Common myeloid progenitor, CD34-positive (primary cell): ENCODE results near the gene CDH4.

Source experiments
- CTCF ChIA-PET: fragments of 350-600 bp; sonication (Branson Sonifier 250); formaldehyde crosslinking; loops from one replicate; lab custom pipeline; 2021; ENCODE audit warnings: antibody characterized with exemption; lab: Charles Lee
- POLR2A ChIA-PET: fragments of 350-600 bp; sonication (Branson Sonifier 250); formaldehyde crosslinking; loops from one replicate; lab custom pipeline; 2021; ENCODE audit warnings: antibody characterized with exemption; lab: Charles Lee
- DNase-seq, 3 donors: peaks; one replicate each; pipeline versions ENCODE4 v3.0.0 to v3.0.0-alpha.2; 2013
- H3K27ac ChIP-seq, 2 experiments: 1 replicate in 1 of 2; 2 replicates in 1 of 2; pipeline ENCODE4 v1.7.0; 2013; ENCODE audit warnings: inconsistent platforms in 2 of 2, low read length in 2 of 2, mild to moderate bottlenecking in 2 of 2, low read depth in 1 of 2, moderate library complexity in 1 of 2; ENCODE audit not compliant: severe bottlenecking in 2 of 2, insufficient read depth in 1 of 2, poor library complexity in 1 of 2
- H3K27me3 ChIP-seq, 5 experiments: replicated peaks in 2 of 5; 1 replicate in 3 of 5; 2 replicates in 2 of 5; pipeline versions ENCODE4 v1.6.1 to v1.7.0; 2013; ENCODE audit warnings: low read length in 4 of 5, mild to moderate bottlenecking in 2 of 5, moderate library complexity in 2 of 5, inconsistent platforms in 1 of 5; ENCODE audit not compliant: insufficient read depth in 5 of 5, control insufficient read depth in 4 of 5
- H3K36me3 ChIP-seq, 4 experiments: 1 replicate in 2 of 4; 2 replicates in 2 of 4; pipeline versions ENCODE4 v1.6.1 to v1.7.0; 2013; ENCODE audit warnings: low read length in 3 of 4, control low read depth in 1 of 4, mild to moderate bottlenecking in 1 of 4; ENCODE audit not compliant: control insufficient read depth in 4 of 4, insufficient read depth in 4 of 4
- H3K4me1 ChIP-seq, 4 experiments: 1 replicate in 3 of 4; 2 replicates in 1 of 4; pipeline versions ENCODE4 v1.6.1 to v1.7.1; 2013; ENCODE audit warnings: low read length in 3 of 4, mild to moderate bottlenecking in 3 of 4, control low read depth in 1 of 4, inconsistent platforms in 1 of 4, moderate library complexity in 1 of 4; ENCODE audit not compliant: control insufficient read depth in 4 of 4, insufficient read depth in 4 of 4; ENCODE audit errors: control extremely low read depth in 1 of 4
- H3K4me3 ChIP-seq, 7 experiments: 1 replicate in 4 of 7; 2 replicates in 3 of 7; pipeline versions ENCODE4 v1.5.1 to v1.7.0; 2013; ENCODE audit warnings: mild to moderate bottlenecking in 7 of 7, low read length in 6 of 7, moderate library complexity in 6 of 7, inconsistent platforms in 2 of 7, low read depth in 2 of 7, control low read depth in 1 of 7; ENCODE audit not compliant: insufficient read depth in 4 of 7, control insufficient read depth in 1 of 7; ENCODE audit errors: extremely low read depth in 1 of 7
- H3K9me3 ChIP-seq, 5 experiments: 1 replicate in 4 of 5; 2 replicates in 1 of 5; pipeline versions ENCODE4 v1.6.1 to v1.7.1; 2013; ENCODE audit warnings: low read length in 4 of 5, mild to moderate bottlenecking in 2 of 5, inconsistent platforms in 1 of 5, low read depth in 1 of 5, moderate library complexity in 1 of 5; ENCODE audit not compliant: control insufficient read depth in 4 of 5, insufficient read depth in 2 of 5; ENCODE audit errors: control extremely low read depth in 1 of 5
- WGBS: methylation state at CpG from one replicate; pipeline ENCODE4 v1.1.5; 2013; ENCODE audit not compliant: insufficient coverage; 5-methylcytosine and 5-hydroxymethylcytosine counted together

The CDH4 gene

DNA sequence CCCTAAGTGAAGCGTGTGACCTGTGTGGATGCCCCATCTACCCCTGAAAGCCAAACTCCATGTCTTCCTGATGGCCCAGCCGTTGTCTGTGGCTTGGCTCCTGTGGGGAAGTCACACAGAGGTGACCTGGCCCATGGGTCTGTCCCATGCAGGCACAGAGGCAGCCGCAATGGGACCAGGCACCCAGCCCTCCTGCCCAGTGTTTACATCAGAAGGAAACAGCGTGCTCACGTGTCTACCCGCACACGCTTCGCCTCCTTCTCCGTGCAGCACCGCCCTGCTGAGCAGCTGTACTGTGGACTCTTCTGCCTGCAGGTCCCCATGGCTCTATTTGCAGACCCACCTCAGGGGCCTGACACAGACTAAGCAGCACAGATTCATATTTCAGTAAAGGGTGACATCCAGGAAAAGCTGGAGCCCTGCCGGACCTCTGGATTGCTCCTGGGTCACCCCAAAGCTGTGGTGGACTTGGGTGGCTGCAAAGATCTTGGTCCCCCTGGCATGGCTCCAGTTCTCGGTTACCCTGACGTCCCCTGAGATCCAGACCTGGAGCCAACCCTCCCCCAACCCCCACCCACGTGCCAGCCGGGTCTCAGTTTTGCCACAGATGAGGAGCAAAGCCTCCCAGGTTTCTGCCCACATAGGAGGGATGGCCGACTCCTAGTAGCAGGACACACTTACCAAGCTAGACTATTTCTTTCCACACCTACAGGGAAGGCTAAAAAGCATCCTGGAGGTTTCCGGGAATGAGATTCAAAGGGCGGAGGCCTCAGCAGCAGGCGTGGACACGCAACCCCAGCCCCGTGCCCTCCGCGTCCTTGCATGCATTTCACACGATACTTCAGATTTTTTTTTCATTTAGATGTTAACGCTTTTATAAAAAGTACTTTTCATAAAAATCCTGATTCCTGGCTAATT lies 120.3 kb downstream of the CDH4 start:
- POLR2A ChIA-PET: no interaction called here
- Histone ChIP-seq H3K4me1 (no peaks in the 10 kb centered on the region), H3K27me3 (no peaks in the 10 kb centered on the region), H3K4me3 (no peak overlapping the region), H3K27ac (no peak overlapping the region), H3K36me3 (no peaks in the 10 kb centered on the region), H3K9me3 (peaks cover 0 to 28% (median 7%) of the 10 kb centered on the region in 5 experiments)
- DNase-seq: no peak
- 91% methylated on average over 21 of the region's 25 CpGs for WGBS
- CTCF ChIA-PET: no interaction called here

DNA sequence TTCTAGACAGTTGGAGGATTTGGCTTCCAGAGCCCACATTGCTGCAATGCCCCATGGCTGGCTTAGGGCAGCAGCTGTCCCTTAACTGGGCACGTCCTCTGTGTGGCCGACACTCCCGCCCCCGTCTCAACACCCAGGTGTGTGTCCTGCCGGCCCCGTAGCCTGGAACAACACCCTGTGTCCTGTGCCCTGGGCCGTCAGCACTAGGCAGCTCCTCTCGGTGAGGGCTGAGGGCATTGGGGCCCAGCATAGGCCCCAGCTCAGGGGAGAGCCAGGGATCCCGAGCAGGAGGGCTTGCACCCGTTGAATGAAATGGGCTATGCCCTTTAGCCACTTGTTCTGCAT lies 121.0 kb downstream of the CDH4 start:
- no peak for DNase-seq

GRCh38 chr20:61373956-61374545 lies 122.0 kb downstream of the CDH4 start:
- peaks cover 0 to 33% (median 7%) of the 10 kb centered on the region in 5 experiments for H3K9me3 ChIP-seq
- no peaks in the 10 kb centered on the region for H3K36me3 ChIP-seq
- WGBS: 98% methylated on average over 10 of the region's 19 CpGs
- no peaks in the 10 kb centered on the region for H3K4me1 ChIP-seq
- CTCF ChIA-PET: no interaction called here
- no peak overlapping the region for H3K27ac ChIP-seq
- no peaks in the 10 kb centered on the region for H3K27me3 ChIP-seq
- no peak for DNase-seq
- no peak overlapping the region for H3K4me3 ChIP-seq
- POLR2A ChIA-PET: no interaction called here

More for the DNA sequence above, 121.0 kb downstream of the CDH4 start:
- CTCF ChIA-PET: no interaction called here
- H3K4me1 ChIP-seq: no peaks in the 10 kb centered on the region
- H3K9me3 ChIP-seq: peaks cover 0 to 28% (median 7%) of the 10 kb centered on the region in 5 experiments
- H3K4me3 ChIP-seq: no peak overlapping the region
- 79% methylated on average over 10 of the region's 10 CpGs for WGBS
- no peak overlapping the region for H3K27ac ChIP-seq
- no peaks in the 10 kb centered on the region for H3K36me3 ChIP-seq
- POLR2A ChIA-PET: no interaction called here
- no peaks in the 10 kb centered on the region for H3K27me3 ChIP-seq

GRCh38 chr20:61376541-61377240 lies 124.6 kb downstream of the CDH4 start:
- no peak for DNase-seq
- CTCF ChIA-PET: no interaction called here
- WGBS: 97% methylated on average over 11 of the region's 12 CpGs

DNA sequence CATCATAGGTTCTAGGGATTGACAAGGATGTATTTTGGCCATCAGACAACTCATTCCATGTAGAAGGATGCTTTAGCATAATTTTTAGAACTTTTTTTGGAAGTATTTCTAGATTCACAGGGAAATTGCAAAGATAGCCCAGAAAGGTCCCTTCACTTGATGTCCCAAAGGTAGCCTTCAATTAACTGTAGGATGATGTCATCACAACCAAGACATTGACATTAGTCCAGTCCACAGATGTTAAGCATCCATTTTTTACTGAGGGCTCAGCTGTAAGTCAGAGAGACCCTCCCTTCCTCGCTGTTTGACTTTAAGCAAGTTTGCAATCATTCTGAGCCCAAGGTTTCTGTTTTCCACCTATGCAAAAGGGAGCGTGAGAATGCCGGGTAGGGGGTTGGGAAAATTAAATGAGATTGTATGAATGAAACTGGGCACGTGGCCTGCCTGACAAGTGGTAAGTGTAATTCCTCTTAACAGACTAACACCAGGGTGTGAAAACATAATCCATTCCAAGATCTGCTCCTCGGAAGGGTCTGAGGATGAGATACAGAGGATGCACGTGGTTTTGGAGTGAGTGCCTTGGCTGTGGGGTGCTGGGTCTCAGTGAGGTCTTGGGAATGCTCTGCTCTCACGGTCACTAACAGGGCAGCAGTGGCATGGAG lies 126.8 kb downstream of the CDH4 start:
- no peaks in the 10 kb centered on the region for H3K36me3 ChIP-seq
- no peaks in the 10 kb centered on the region for H3K27me3 ChIP-seq
- ChIA-PET CTCF (no interaction called here), POLR2A (no interaction called here)
- DNase-seq: no peak
- H3K27ac ChIP-seq: no peak overlapping the region
- WGBS: 52% methylated on average over 5 of the region's 7 CpGs
- no peak overlapping the region for H3K4me3 ChIP-seq
- peaks cover 0 to 49% (median 7%) of the 10 kb centered on the region in 5 experiments for H3K9me3 ChIP-seq
- H3K4me1 ChIP-seq: no peaks in the 10 kb centered on the region

More at GRCh38 chr20:61376541-61377240, 124.6 kb downstream of the CDH4 start:
- Histone ChIP-seq H3K4me3 (no peak overlapping the region), H3K4me1 (no peaks in the 10 kb centered on the region), H3K27ac (no peak overlapping the region), H3K27me3 (no peaks in the 10 kb centered on the region), H3K36me3 (no peaks in the 10 kb centered on the region), H3K9me3 (peaks cover 0 to 44% (median 7%) of the 10 kb centered on the region in 5 experiments)
- POLR2A ChIA-PET: no interaction called here

DNA sequence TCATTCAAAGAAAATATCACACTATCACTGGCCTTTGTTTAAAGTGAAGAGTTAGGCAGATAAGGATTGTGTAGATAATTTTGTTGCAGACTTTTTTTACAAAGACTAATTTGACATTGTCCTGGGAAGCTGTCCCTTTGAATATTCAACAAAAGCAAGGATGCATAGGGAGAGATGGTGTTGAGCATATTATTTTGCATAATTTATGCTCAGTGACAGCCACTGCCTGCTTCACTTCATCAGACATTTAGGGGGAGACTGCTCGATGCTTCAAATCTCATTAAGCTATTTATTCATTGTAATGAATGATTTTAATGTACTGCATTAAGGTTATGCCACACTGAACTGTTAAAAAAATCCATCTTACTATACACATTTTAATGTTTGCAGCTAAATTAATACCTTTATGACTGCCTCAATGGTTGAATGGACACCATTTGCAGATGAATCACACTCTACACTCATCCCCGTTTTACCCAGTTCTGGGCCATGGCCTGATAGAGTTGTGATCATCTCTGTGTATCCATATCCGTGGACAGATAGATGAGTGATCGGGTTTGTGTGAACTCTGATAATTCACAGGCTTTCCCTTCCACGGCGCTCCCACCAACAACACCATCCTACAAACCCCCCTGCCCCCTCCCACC lies 128.0 kb downstream of the CDH4 start:
- ChIA-PET CTCF (no interaction called here), POLR2A (no interaction called here)
- DNase-seq: no peak
- Histone ChIP-seq H3K27me3 (no peaks in the 10 kb centered on the region), H3K27ac (no peak overlapping the region), H3K9me3 (peaks cover 0 to 52% (median 6%) of the 10 kb centered on the region in 5 experiments), H3K4me3 (no peak overlapping the region), H3K4me1 (no peaks in the 10 kb centered on the region), H3K36me3 (no peaks in the 10 kb centered on the region)
- 100% methylated on average over 1 of the region's 6 CpGs for whole genome bisulfite sequencing
